KMS-11 (cell line): ENCODE data around the gene OR51M1.
"Not testable (repeated sequence)": the region's sequence is repeated elsewhere in the genome, so short reads cannot be mapped to it uniquely, and the experiment has no call there.

ENCODE experiments used
- H2AFZ ChIP-seq: fragments of 200-600 bp; sonication (generic); 2 replicates; pipeline ENCODE4 v1.6.1; 2016; ENCODE audit warnings: antibody characterized with exemption, mixed run types, low read depth
- H3K27ac ChIP-seq: fragments of 200-600 bp; sonication (generic); 2 replicates; pipeline ENCODE4 v1.6.1; 2016; ENCODE audit warnings: mild to moderate bottlenecking, mixed run types
- H3K27me3 ChIP-seq: fragments of 200-600 bp; sonication (generic); 2 replicates; pipeline ENCODE4 v1.6.1; 2017; ENCODE audit warnings: mild to moderate bottlenecking, low read depth, mixed run types, moderate library complexity; ENCODE audit not compliant: insufficient read depth
- H3K36me3 ChIP-seq: fragments of 200-600 bp; sonication (generic); 2 replicates; pipeline ENCODE4 v1.6.1; 2017; ENCODE audit warnings: mild to moderate bottlenecking, mixed run types; ENCODE audit not compliant: insufficient read depth
- H3K4me1 ChIP-seq: fragments of 200-600 bp; sonication (generic); 2 replicates; pipeline ENCODE4 v1.6.1; 2016; ENCODE audit warnings: mild to moderate bottlenecking, low read depth, mixed run types; ENCODE audit not compliant: poor library complexity, severe bottlenecking
- H3K4me2 ChIP-seq: fragments of 200-600 bp; sonication (generic); 2 replicates; pipeline ENCODE4 v1.7.0; 2016; ENCODE audit warnings: mild to moderate bottlenecking, mixed run types
- H3K4me3 ChIP-seq: fragments of 200-600 bp; sonication (generic); IDR thresholded peaks from 2 replicates; pipeline ENCODE4 v1.6.1; 2017; ENCODE audit warnings: low read depth, low read length, mixed read lengths; ENCODE audit not compliant: insufficient read depth
- H3K79me2 ChIP-seq: fragments of 200-600 bp; sonication (generic); 2 replicates; pipeline ENCODE4 v1.6.1; 2016; ENCODE audit warnings: low read depth, mixed run types; ENCODE audit not compliant: insufficient read depth
- H3K9ac ChIP-seq: fragments of 200-600 bp; sonication (generic); 2 replicates; pipeline ENCODE4 v1.6.1; 2016; ENCODE audit warnings: mild to moderate bottlenecking, mixed run types
- H4K20me1 ChIP-seq: fragments of 200-600 bp; sonication (generic); 2 replicates; pipeline ENCODE4 v1.6.1; 2016; ENCODE audit warnings: mild to moderate bottlenecking, mixed run types; ENCODE audit not compliant: insufficient read depth
- CTCF ChIP-seq: fragments of 200-600 bp; sonication (generic); conservative IDR thresholded peaks from 2 replicates; pipeline ENCODE4 v1.6.1; 2017; ENCODE audit warnings: low read depth, mild to moderate bottlenecking, antibody characterized with exemption, low read length, moderate library complexity, mixed read lengths

Gene OR51M1

GRCh38 chr11:5383576-5383975, at the start of gene OR51M1:
Gene OR51M1 (plus strand): TSS chr11:5383812. CDS start chr11:5389399, 5,587 bp downstream.
- no peak within 1 kb of the TSS for H3K4me3 ChIP-seq
- no peak within 1 kb of the TSS for H3K27ac ChIP-seq
- no peak within 1 kb of the TSS for H2AFZ ChIP-seq
- no peak within 1 kb of the TSS for H3K9ac ChIP-seq
- H4K20me1 ChIP-seq = no peaks in the 10 kb centered on the region
- H3K4me2 ChIP-seq = no peak within 1 kb of the TSS
- H3K36me3 ChIP-seq = no peaks in the 10 kb centered on the region
- H3K4me1 ChIP-seq = no peaks in the 10 kb centered on the region
- no peaks in the 10 kb centered on the region for H3K27me3 ChIP-seq
- no peaks in the 10 kb centered on the region for H3K79me2 ChIP-seq
- TF ChIP-seq CTCF = no peak

GRCh38 chr11:5335170-5335569, 48.4 kb upstream of the OR51M1 start:
- Histone ChIP-seq H3K4me3 (no peak overlapping the region), H3K27ac (no peak overlapping the region), H2AFZ (no peak overlapping the region), H3K36me3 (no peaks in the 10 kb centered on the region), H3K4me2 (no peak overlapping the region), H4K20me1 (no peaks in the 10 kb centered on the region), H3K79me2 (no peaks in the 10 kb centered on the region), H3K4me1 (peaks cover 28% of the 10 kb centered on the region), H3K27me3 (no peaks in the 10 kb centered on the region), H3K9ac (no peak overlapping the region)
- no peak for TF ChIP-seq CTCF

- Histone ChIP-seq H4K20me1 (no peaks in the 10 kb centered on the region), H3K79me2 (no peaks in the 10 kb centered on the region), H3K36me3 (no peaks in the 10 kb centered on the region), H3K9ac (no peak overlapping the region), H2AFZ (no peak overlapping the region), H3K27ac (no peak overlapping the region), H3K4me1 (peaks cover 31% of the 10 kb centered on the region), H3K4me2 (no peak overlapping the region), H3K4me3 (no peak overlapping the region), H3K27me3 (no peaks in the 10 kb centered on the region)
- no peak for TF ChIP-seq CTCF
Observed at GRCh38 chr11:5336331-5336730, 47.3 kb upstream of the OR51M1 start.

GRCh38 chr11:5337253-5337652, 46.4 kb upstream of the OR51M1 start:
- H3K27ac ChIP-seq, H4K20me1 ChIP-seq, H3K27me3 ChIP-seq, H3K9ac ChIP-seq, H3K36me3 ChIP-seq, H3K79me2 ChIP-seq, H3K4me3 ChIP-seq, H2AFZ ChIP-seq: not testable (repeated sequence)
- Histone ChIP-seq H3K4me1 (peaks cover 31% of the 10 kb centered on the region), H3K4me2 (peak overlapping the region; percentile 53; the same call in 1 of the 2 replicates)

GRCh38 chr11:5339771-5340322, 43.8 kb upstream of the OR51M1 start:
- Histone ChIP-seq H3K27me3 (no peaks in the 10 kb centered on the region), H3K79me2 (no peaks in the 10 kb centered on the region), H3K27ac (no peak overlapping the region), H4K20me1 (no peaks in the 10 kb centered on the region), H3K4me2 (peak overlapping the region; percentile 34), H3K4me1 (peaks cover 38% of the 10 kb centered on the region), H2AFZ (no peak overlapping the region), H3K36me3 (no peaks in the 10 kb centered on the region), H3K4me3 (no peak overlapping the region), H3K9ac (no peak overlapping the region)
- no peak for TF ChIP-seq CTCF
